GM12878 (cell line): ENCODE measurements around the gene NLGN1. TPM values are rescaled to one million over a fixed set of nuclear protein-coding genes. Genes with fewer than 3 reads are reported as not detected.

ENCODE experiments used
- ATAC-seq: fragments of 200-7000 bp; cut with Tn5 transposase; 3 replicates; pipeline ENCODE4 v1.9.1; 2020; ENCODE audit warnings: mild to moderate bottlenecking, moderate library complexity
- BruUV-seq: library from RNA; stranded (reverse); fragments of 400-500 nt; replicated peaks from 2 replicates; lab custom pipeline; 2021; lab: Mats Ljungman, UMichigan
- CTCF ChIA-PET: fragments of 300-600 bp; sonication (Branson Sonifier 250); formaldehyde crosslinking; extraction: SDS; loops from one replicate; lab custom pipeline; 2021; ENCODE audit warnings: inconsistent platforms; lab: Yijun Ruan, JAX
- POLR2A ChIA-PET: fragments of 350-600 bp; formaldehyde crosslinking; extraction: SDS; loops from one replicate; lab custom pipeline; 2021; ENCODE audit warnings: inconsistent platforms; lab: Charles Lee
- RAD21 ChIA-PET: fragments of 300-600 bp; sonication (Branson Sonifier 250); formaldehyde crosslinking; loops from one replicate; lab custom pipeline; 2023; ENCODE audit warnings: antibody characterized with exemption; ENCODE audit not compliant: unreplicated experiment; lab: Charles Lee
- SMC1A ChIA-PET: fragments of 300-600 bp; sonication (Branson Sonifier 250); formaldehyde crosslinking; loops from one replicate; lab custom pipeline; 2023; ENCODE audit not compliant: unreplicated experiment, uncharacterized antibody; lab: Charles Lee
- DNase-seq: peaks from one replicate; pipeline ENCODE4 v3.0.0-alpha.2; 2011; ENCODE audit warnings: low read depth, low spot score
- FAIRE-seq: peaks from 3 replicates; lab custom pipeline; 2011; peaks lifted over from hg19 to GRCh38; lab: Jason Lieb, UNC
- H2AFZ ChIP-seq: 2 replicates; pipeline ENCODE4 v1.6.0; 2011; ENCODE audit warnings: low read depth, low read length, control low read depth; ENCODE audit not compliant: control insufficient read depth
- H3K27ac ChIP-seq: 2 replicates; pipeline ENCODE4 v1.5.1; 2011; ENCODE audit warnings: control low read depth; ENCODE audit not compliant: control insufficient read depth, insufficient read depth
- H3K27me3 ChIP-seq, 2 experiments: replicated peaks in 1 of 2; 2 replicates each; pipeline versions ENCODE4 v1.6.0 to v1.6.1; 2011; ENCODE audit warnings: low read length in 1 of 2; ENCODE audit not compliant: control insufficient read depth in 2 of 2, insufficient read depth in 2 of 2
- H3K36me3 ChIP-seq, 2 experiments: 2 replicates each; pipeline ENCODE4 v1.5.1; 2011; ENCODE audit warnings: low read length in 1 of 2; ENCODE audit not compliant: control insufficient read depth in 2 of 2, insufficient read depth in 2 of 2
- H3K4me1 ChIP-seq: 2 replicates; pipeline ENCODE4 v1.6.1; 2011; ENCODE audit warnings: mild to moderate bottlenecking, low read length, moderate library complexity, mixed read lengths; ENCODE audit not compliant: control insufficient read depth, insufficient read depth
- H3K4me2 ChIP-seq: 2 replicates; pipeline ENCODE4 v1.6.0; 2011; ENCODE audit warnings: control low read depth; ENCODE audit not compliant: control insufficient read depth, insufficient read depth
- H3K4me3 ChIP-seq: fragments of 200-600 bp; sonication (generic); 2 replicates; pipeline ENCODE4 v1.5.1; 2016
- H3K79me2 ChIP-seq: 2 replicates; pipeline ENCODE4 v1.6.0; 2011; ENCODE audit warnings: low read length; ENCODE audit not compliant: control insufficient read depth, insufficient read depth
- H3K9ac ChIP-seq: 2 replicates; pipeline ENCODE4 v1.8.0; 2011; ENCODE audit warnings: low read length, control low read depth, mixed read lengths; ENCODE audit not compliant: control insufficient read depth, insufficient read depth
- H3K9me3 ChIP-seq: replicated peaks from 3 replicates; pipeline ENCODE4 v1.5.1; 2011; ENCODE audit warnings: mild to moderate bottlenecking, low read length; ENCODE audit not compliant: control insufficient read depth, insufficient read depth
- H4K20me1 ChIP-seq: 2 replicates; pipeline ENCODE4 v1.6.0; 2011; ENCODE audit not compliant: control insufficient read depth, insufficient read depth
- CREB1 ChIP-seq: IDR thresholded peaks from 2 replicates; pipeline ENCODE4 v1.6.1; 2012; ENCODE audit warnings: low read depth, mild to moderate bottlenecking, inconsistent platforms
- DPF2 ChIP-seq: fragments of 450-650 bp; IDR thresholded peaks from 2 replicates; pipeline ENCODE4 v1.6.1; 2017; ENCODE audit warnings: mild to moderate bottlenecking
- E2F8 ChIP-seq: fragments of 450-650 bp; IDR thresholded peaks from 2 replicates; pipeline ENCODE4 v1.6.1; 2018; ENCODE audit warnings: mild to moderate bottlenecking, low read depth, moderate library complexity; ENCODE audit not compliant: partially characterized antibody
- HDGF ChIP-seq: fragments of 450-650 bp; IDR thresholded peaks from 2 replicates; pipeline ENCODE4 v1.6.1; 2016; ENCODE audit warnings: antibody characterized with exemption
- POLR2AphosphoS2 ChIP-seq: IDR thresholded peaks from 2 replicates; pipeline ENCODE4 v1.6.1; 2011; ENCODE audit warnings: low read depth, mild to moderate bottlenecking, low read length, improper control_type of control experiment, moderate library complexity
- SIX5 ChIP-seq: IDR thresholded peaks from 2 replicates; pipeline ENCODE4 v1.6.1; 2011; ENCODE audit warnings: mild to moderate bottlenecking, low read depth, low read length, moderate library complexity; ENCODE audit not compliant: severe bottlenecking
- SMC3 ChIP-seq: IDR thresholded peaks from 2 replicates; pipeline ENCODE4 v1.6.1; 2011; ENCODE audit warnings: low read length, improper control_type of control experiment, borderline replicate concordance
- USF1 ChIP-seq: IDR thresholded peaks from 2 replicates; pipeline ENCODE4 v1.6.1; 2011; ENCODE audit warnings: borderline replicate concordance, low read depth, mild to moderate bottlenecking, moderate library complexity, mixed read lengths, low read length; ENCODE audit not compliant: insufficient read depth; ENCODE audit errors: extremely low read length
- USF2 ChIP-seq: IDR thresholded peaks from 2 replicates; pipeline ENCODE4 v1.6.1; 2011; ENCODE audit warnings: low read depth, low read length, improper control_type of control experiment, borderline replicate concordance
- ZBED1 ChIP-seq: IDR thresholded peaks from 2 replicates; pipeline ENCODE4 v1.6.1; 2016; ENCODE audit warnings: borderline replicate concordance
- ZZZ3 ChIP-seq: IDR thresholded peaks from 2 replicates; pipeline ENCODE4 v1.6.1; 2011; ENCODE audit warnings: low read depth; ENCODE audit not compliant: control insufficient read depth, insufficient read length
- WGBS: methylation state at CpG from one replicate; pipeline ENCODE4 v1.1.6; 2016; ENCODE audit warnings: low lambda C conversion rate; ENCODE audit not compliant: insufficient replicate concordance, insufficient coverage; ENCODE audit errors: missing lambda C conversion rate; 5-methylcytosine and 5-hydroxymethylcytosine counted together
- in situ Hi-C: fragments of 300-500 bp; cut with MboI; formaldehyde crosslinking; loops from 9 replicates; pipeline ENCODE4 v1.14.3; 2018; ENCODE audit warnings: mixed read lengths
- intact Hi-C: fragments of 100-400 bp; cut with micrococcal nuclease; formaldehyde crosslinking; loops from one replicate; pipeline ENCODE4 v1.14.2; 2022; ENCODE audit not compliant: unreplicated experiment
- polyA plus RNA-seq, 11 experiments: library from polyadenylated mRNA; depleted of rRNA in 4 of 11; unstranded in 6 of 11; stranded (reverse) in 5 of 11; fragments of >200 nt; fragmentation: Nextera tagmentation in 4 of 11; fragmentation: Illumina TruSeq in 1 of 11; extraction: Ambion mirVana in 4 of 11; extraction: Trizol in 1 of 11; gene quantifications; 1 replicate in 1 of 11; 2 replicates in 10 of 11; pipeline versions ENCODE4 v1.2.1 to v1.2.3, GENCODE V29; 2011 to 2016; ENCODE audit warnings: inconsistent platforms in 2 of 11, missing spikeins in 2 of 11, low read depth in 1 of 11
- total RNA-seq, 4 experiments: library from RNA; depleted of rRNA in 3 of 4; stranded (reverse); fragments of >200 nt in 3 of 4; fragmentation: Illumina TruSeq in 1 of 4; extraction: Trizol in 1 of 4; gene quantifications; 2 replicates each; pipeline versions ENCODE4 v1.2.1 to v1.2.3, GENCODE V29; 2013 to 2021
- TF ChIP-seq, protein P1 (sequence below): fragments of 450-650 bp; conservative IDR thresholded peaks from 2 replicates; pipeline ENCODE4 v1.6.1; 2017; ENCODE audit warnings: mild to moderate bottlenecking, moderate library complexity
- TF ChIP-seq, protein P2 (sequence below): IDR thresholded peaks from 2 replicates; pipeline ENCODE4 v1.6.1; 2012; ENCODE audit warnings: improper control_type of control experiment, low read depth, low read length; ENCODE audit not compliant: insufficient replicate concordance

The NLGN1 gene
- total and polyA plus RNA-seq, 10 of the 15 experiments (the other 5 are each of a cell fraction or from before 2014, with no cell fraction given), result not detected

DNA sequence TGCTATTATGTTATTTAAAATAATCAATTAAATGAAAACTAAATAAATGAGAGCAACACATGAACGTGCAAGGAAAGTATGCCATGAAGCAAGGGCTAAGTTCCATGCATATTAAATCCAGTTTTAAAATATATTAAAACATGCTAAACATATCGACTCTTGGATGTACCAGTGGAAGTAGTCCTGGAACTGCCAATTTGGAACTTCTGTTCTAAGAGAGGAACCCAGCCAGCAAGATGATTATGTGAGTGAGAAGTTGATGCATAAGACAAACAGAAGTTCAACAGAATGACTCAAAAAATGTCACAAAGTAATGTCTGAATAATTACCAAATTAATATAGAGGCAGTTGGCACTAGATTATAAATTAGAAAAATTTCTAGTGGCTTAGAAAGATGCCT, 714.2 kb downstream of the NLGN1 start:
- H2AFZ ChIP-seq, result no peak overlapping the region
- intact Hi-C loops, result no loop called here
- no peak for TF ChIP-seq POLR2AphosphoS2
- TF ChIP-seq ZZZ3, result no peak
- TF ChIP-seq HDGF, result no peak
- no peak for TF ChIP-seq SIX5
- TF ChIP-seq USF1, result no peak
- TF ChIP-seq USF2, result no peak
- TF ChIP-seq E2F8, result no peak
- no peak for TF ChIP-seq CREB1
- TF ChIP-seq, protein P1, sequence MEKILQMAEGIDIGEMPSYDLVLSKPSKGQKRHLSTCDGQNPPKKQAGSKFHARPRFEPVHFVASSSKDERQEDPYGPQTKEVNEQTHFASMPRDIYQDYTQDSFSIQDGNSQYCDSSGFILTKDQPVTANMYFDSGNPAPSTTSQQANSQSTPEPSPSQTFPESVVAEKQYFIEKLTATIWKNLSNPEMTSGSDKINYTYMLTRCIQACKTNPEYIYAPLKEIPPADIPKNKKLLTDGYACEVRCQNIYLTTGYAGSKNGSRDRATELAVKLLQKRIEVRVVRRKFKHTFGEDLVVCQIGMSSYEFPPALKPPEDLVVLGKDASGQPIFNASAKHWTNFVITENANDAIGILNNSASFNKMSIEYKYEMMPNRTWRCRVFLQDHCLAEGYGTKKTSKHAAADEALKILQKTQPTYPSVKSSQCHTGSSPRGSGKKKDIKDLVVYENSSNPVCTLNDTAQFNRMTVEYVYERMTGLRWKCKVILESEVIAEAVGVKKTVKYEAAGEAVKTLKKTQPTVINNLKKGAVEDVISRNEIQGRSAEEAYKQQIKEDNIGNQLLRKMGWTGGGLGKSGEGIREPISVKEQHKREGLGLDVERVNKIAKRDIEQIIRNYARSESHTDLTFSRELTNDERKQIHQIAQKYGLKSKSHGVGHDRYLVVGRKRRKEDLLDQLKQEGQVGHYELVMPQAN, result no peak
- no peak for TF ChIP-seq SMC3
- TF ChIP-seq DPF2, result no peak
- TF ChIP-seq, protein P2, sequence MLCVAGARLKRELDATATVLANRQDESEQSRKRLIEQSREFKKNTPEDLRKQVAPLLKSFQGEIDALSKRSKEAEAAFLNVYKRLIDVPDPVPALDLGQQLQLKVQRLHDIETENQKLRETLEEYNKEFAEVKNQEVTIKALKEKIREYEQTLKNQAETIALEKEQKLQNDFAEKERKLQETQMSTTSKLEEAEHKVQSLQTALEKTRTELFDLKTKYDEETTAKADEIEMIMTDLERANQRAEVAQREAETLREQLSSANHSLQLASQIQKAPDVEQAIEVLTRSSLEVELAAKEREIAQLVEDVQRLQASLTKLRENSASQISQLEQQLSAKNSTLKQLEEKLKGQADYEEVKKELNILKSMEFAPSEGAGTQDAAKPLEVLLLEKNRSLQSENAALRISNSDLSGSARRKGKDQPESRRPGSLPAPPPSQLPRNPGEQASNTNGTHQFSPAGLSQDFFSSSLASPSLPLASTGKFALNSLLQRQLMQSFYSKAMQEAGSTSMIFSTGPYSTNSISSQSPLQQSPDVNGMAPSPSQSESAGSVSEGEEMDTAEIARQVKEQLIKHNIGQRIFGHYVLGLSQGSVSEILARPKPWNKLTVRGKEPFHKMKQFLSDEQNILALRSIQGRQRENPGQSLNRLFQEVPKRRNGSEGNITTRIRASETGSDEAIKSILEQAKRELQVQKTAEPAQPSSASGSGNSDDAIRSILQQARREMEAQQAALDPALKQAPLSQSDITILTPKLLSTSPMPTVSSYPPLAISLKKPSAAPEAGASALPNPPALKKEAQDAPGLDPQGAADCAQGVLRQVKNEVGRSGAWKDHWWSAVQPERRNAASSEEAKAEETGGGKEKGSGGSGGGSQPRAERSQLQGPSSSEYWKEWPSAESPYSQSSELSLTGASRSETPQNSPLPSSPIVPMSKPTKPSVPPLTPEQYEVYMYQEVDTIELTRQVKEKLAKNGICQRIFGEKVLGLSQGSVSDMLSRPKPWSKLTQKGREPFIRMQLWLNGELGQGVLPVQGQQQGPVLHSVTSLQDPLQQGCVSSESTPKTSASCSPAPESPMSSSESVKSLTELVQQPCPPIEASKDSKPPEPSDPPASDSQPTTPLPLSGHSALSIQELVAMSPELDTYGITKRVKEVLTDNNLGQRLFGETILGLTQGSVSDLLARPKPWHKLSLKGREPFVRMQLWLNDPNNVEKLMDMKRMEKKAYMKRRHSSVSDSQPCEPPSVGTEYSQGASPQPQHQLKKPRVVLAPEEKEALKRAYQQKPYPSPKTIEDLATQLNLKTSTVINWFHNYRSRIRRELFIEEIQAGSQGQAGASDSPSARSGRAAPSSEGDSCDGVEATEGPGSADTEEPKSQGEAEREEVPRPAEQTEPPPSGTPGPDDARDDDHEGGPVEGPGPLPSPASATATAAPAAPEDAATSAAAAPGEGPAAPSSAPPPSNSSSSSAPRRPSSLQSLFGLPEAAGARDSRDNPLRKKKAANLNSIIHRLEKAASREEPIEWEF, result no peak
- TF ChIP-seq ZBED1, result no peak

More for the DNA sequence above, 714.2 kb downstream of the NLGN1 start:
- WGBS, result 0% methylated on average over 2 of the region's 2 CpGs
- ChIA-PET SMC1A (no interaction called here), CTCF (no interaction called here), POLR2A (no interaction called here), RAD21 (no interaction called here)
- Histone ChIP-seq H3K9ac (no peak overlapping the region), H3K27me3 (no peaks in the 10 kb centered on the region), H4K20me1 (no peaks in the 10 kb centered on the region), H3K4me1 (no peaks in the 10 kb centered on the region), H3K4me2 (no peak overlapping the region), H3K9me3 (no peaks in the 10 kb centered on the region), H3K36me3 (no peaks in the 10 kb centered on the region), H3K79me2 (no peaks in the 10 kb centered on the region), H3K4me3 (no peak overlapping the region), H3K27ac (no peak overlapping the region)
- DNase-seq (no peak), FAIRE-seq (no peak), ATAC-seq (no peak)
- BruUV-seq, result no TSS peak
- in situ Hi-C loops, result no loop called here
